ENCODE measurements around the gene FAM193B. TPM values are rescaled to one million over a fixed set of nuclear protein-coding genes. Genes with fewer than 3 reads are reported as not detected.

The FAM193B gene
- total RNA-seq, 1 donor = 32.6 TPM

DNA sequence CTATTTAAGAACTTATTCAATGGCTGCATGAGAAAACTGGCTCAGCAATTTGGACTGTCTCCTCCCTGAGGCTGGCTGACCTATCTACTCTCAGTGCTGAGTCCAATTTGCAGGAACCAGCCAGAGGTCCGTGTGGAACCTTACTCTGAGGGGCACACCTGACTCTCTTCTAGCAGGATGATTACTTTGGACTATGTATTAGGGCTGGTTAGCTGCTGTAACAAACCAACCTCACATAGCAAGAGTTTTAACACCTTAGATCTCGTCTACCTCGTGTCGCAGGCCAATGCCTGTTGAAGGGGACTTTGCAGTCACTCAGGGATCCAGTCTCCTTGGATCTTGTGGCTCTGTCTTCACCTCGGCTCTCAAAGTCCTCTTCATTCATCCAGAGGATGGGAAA is 3.4 kb upstream of the FAM193B start:
- no peak overlapping the region for H3K27ac ChIP-seq (ENCODE audit: low read depth, low read length)
- no peak overlapping the region for H3K4me2 ChIP-seq (ENCODE audit: insufficient read depth, low read length)
- no peaks in the 10 kb centered on the region for H3K9me3 ChIP-seq (ENCODE audit: low read depth, low read length)
- peak; percentile 48 for DNase-seq (ENCODE audit: insufficient read length, low spot score, missing footprints)
- peaks cover 8% of the 10 kb centered on the region for H4K20me1 ChIP-seq (ENCODE audit: insufficient read depth, low read length)
- H3K4me3 ChIP-seq (ENCODE audit: insufficient read depth, low read length) = no peak overlapping the region
- no peaks in the 10 kb centered on the region for H3K36me3 ChIP-seq (ENCODE audit: insufficient read depth, low read length)
- H3K79me2 ChIP-seq (ENCODE audit: insufficient read depth, low read length) = peaks cover 18% of the 10 kb centered on the region
- H3K27me3 ChIP-seq (ENCODE audit: insufficient read depth, low read length) = peaks cover 7% of the 10 kb centered on the region
- peaks cover 8% of the 10 kb centered on the region for H3K4me1 ChIP-seq (ENCODE audit: insufficient read depth, low read length)
- TF ChIP-seq, protein P1, sequence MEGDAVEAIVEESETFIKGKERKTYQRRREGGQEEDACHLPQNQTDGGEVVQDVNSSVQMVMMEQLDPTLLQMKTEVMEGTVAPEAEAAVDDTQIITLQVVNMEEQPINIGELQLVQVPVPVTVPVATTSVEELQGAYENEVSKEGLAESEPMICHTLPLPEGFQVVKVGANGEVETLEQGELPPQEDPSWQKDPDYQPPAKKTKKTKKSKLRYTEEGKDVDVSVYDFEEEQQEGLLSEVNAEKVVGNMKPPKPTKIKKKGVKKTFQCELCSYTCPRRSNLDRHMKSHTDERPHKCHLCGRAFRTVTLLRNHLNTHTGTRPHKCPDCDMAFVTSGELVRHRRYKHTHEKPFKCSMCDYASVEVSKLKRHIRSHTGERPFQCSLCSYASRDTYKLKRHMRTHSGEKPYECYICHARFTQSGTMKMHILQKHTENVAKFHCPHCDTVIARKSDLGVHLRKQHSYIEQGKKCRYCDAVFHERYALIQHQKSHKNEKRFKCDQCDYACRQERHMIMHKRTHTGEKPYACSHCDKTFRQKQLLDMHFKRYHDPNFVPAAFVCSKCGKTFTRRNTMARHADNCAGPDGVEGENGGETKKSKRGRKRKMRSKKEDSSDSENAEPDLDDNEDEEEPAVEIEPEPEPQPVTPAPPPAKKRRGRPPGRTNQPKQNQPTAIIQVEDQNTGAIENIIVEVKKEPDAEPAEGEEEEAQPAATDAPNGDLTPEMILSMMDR (IDR thresholded peaks at IDR 0.05; ENCODE audit: extremely low read depth, low read depth, low read length) = no peak
- H2AFZ ChIP-seq (ENCODE audit: low read length) = no peak overlapping the region

- peak; percentile 14 for DNase-seq (ENCODE audit: insufficient read length, low spot score, missing footprints)
- TF ChIP-seq, protein P1 (IDR thresholded peaks at IDR 0.05; ENCODE audit: extremely low read depth, low read depth, low read length) = no peak
- Histone ChIP-seq H2AFZ (ENCODE audit: low read length) (no peak overlapping the region), H3K27ac (ENCODE audit: low read depth, low read length) (no peak overlapping the region), H3K36me3 (ENCODE audit: insufficient read depth, low read length) (no peaks in the 10 kb centered on the region), H3K4me3 (ENCODE audit: insufficient read depth, low read length) (no peak overlapping the region), H3K79me2 (ENCODE audit: insufficient read depth, low read length) (peaks cover 25% of the 10 kb centered on the region), H3K9me3 (ENCODE audit: low read depth, low read length) (no peaks in the 10 kb centered on the region), H4K20me1 (ENCODE audit: insufficient read depth, low read length) (peaks cover 15% of the 10 kb centered on the region), H3K4me1 (ENCODE audit: insufficient read depth, low read length) (peaks cover 14% of the 10 kb centered on the region), H3K4me2 (ENCODE audit: insufficient read depth, low read length) (no peak overlapping the region), H3K27me3 (ENCODE audit: insufficient read depth, low read length) (peaks cover 7% of the 10 kb centered on the region)
These were observed 2.8 kb upstream of the FAM193B start for GRCh38 chr5:177557041-177557647.

DNA sequence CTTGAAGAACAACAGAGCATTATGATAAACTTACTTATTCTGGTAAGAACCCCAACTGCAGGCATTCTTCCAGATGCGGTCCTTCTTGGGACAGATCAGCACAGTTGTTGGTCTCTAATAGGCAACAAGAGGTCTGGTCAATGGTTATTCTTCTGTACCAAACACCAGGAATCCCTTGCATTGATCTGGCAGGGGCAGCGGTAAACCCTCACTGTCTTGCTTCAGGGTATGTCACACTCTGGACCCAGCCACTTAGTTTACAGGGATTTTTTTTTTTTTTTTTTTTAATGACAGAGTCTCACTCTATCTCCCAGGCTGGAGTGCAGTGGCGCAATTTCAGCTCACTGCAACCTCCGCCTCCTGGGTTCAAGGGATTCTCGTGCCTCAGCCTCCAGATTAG is 1.3 kb upstream of the FAM193B start:
- H3K36me3 ChIP-seq (ENCODE audit: insufficient read depth, low read length) = peaks cover under 1% of the 10 kb centered on the region
- no peak overlapping the region for H2AFZ ChIP-seq (ENCODE audit: low read length)
- no peaks in the 10 kb centered on the region for H3K9me3 ChIP-seq (ENCODE audit: low read depth, low read length)
- H3K4me2 ChIP-seq (ENCODE audit: insufficient read depth, low read length) = no peak overlapping the region
- TF ChIP-seq, protein P1 (IDR thresholded peaks at IDR 0.05; ENCODE audit: extremely low read depth, low read depth, low read length) = no peak
- H3K27ac ChIP-seq (ENCODE audit: low read depth, low read length) = no peak overlapping the region
- H3K4me3 ChIP-seq (ENCODE audit: insufficient read depth, low read length) = no peak overlapping the region
- peaks cover 27% of the 10 kb centered on the region for H4K20me1 ChIP-seq (ENCODE audit: insufficient read depth, low read length)
- peaks cover 7% of the 10 kb centered on the region for H3K27me3 ChIP-seq (ENCODE audit: insufficient read depth, low read length)
- no peak for DNase-seq (ENCODE audit: insufficient read length, low spot score, missing footprints)
- H3K4me1 ChIP-seq (ENCODE audit: insufficient read depth, low read length) = peaks cover 16% of the 10 kb centered on the region
- peaks cover 39% of the 10 kb centered on the region for H3K79me2 ChIP-seq (ENCODE audit: insufficient read depth, low read length)

GRCh38 chr5:177555228-177555627 is 865 bp upstream of the FAM193B start:
- peak overlapping the region; percentile 84 for H3K4me3 ChIP-seq (ENCODE audit: insufficient read depth, low read length)
- peaks cover 20% of the 10 kb centered on the region for H3K4me1 ChIP-seq (ENCODE audit: insufficient read depth, low read length)
- H4K20me1 ChIP-seq (ENCODE audit: insufficient read depth, low read length) = peaks cover 31% of the 10 kb centered on the region
- no peaks in the 10 kb centered on the region for H3K9me3 ChIP-seq (ENCODE audit: low read depth, low read length)
- peak overlapping the region; percentile 89 for H2AFZ ChIP-seq (ENCODE audit: low read length)
- TF ChIP-seq, protein P1 (IDR thresholded peaks at IDR 0.05; ENCODE audit: extremely low read depth, low read depth, low read length) = no peak
- no peak overlapping the region for H3K27ac ChIP-seq (ENCODE audit: low read depth, low read length)
- peak; percentile 54 for DNase-seq (ENCODE audit: insufficient read length, low spot score, missing footprints)
- H3K79me2 ChIP-seq (ENCODE audit: insufficient read depth, low read length) = peaks cover 44% of the 10 kb centered on the region
- peak overlapping the region; percentile 87 for H3K4me2 ChIP-seq (ENCODE audit: insufficient read depth, low read length)
- H3K36me3 ChIP-seq (ENCODE audit: insufficient read depth, low read length) = peaks cover 5% of the 10 kb centered on the region
- H3K27me3 ChIP-seq (ENCODE audit: insufficient read depth, low read length) = peaks cover 7% of the 10 kb centered on the region

Data from osteoblast (primary cell).